HG02973 (cell line): ENCODE measurements around the gene IFFO2.
"Not testable (repeated sequence)": the region's sequence is repeated elsewhere in the genome, so short reads cannot be mapped to it uniquely, and the experiment has no call there.

Experiments used
- ATAC-seq: cut with Tn5 transposase; IDR thresholded peaks from one replicate; pipeline ENCODE4 v1.9.1; 2021; ENCODE audit warnings: moderate library complexity; ENCODE audit not compliant: unreplicated experiment

Gene IFFO2

DNA sequence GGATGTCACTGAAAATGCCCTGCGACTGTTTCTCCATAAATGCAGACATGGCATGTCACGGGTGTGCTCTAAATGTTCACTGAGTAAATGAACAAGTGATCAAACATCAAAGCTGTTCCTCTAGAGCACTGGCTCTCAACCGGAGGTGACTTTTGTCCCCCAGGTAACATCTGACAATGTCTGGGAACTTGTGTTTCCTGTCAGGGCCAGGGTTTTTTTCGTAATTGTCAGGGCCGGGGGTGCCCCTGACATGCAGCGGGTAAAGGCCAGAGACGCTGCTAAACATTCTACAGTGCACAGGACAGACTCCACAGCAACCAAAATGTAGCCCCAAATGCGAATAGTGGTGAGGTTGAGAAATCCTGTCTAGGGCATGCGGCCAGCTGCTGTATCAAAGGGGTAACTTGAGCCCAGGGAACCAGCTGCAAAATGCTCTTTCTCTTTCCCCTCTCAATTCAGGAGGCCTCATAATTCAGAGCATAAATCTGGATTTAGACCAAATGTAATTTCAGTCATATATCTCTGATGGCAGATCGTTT lies 56.1 kb downstream of the IFFO2 start:
- ATAC-seq = no peak

DNA sequence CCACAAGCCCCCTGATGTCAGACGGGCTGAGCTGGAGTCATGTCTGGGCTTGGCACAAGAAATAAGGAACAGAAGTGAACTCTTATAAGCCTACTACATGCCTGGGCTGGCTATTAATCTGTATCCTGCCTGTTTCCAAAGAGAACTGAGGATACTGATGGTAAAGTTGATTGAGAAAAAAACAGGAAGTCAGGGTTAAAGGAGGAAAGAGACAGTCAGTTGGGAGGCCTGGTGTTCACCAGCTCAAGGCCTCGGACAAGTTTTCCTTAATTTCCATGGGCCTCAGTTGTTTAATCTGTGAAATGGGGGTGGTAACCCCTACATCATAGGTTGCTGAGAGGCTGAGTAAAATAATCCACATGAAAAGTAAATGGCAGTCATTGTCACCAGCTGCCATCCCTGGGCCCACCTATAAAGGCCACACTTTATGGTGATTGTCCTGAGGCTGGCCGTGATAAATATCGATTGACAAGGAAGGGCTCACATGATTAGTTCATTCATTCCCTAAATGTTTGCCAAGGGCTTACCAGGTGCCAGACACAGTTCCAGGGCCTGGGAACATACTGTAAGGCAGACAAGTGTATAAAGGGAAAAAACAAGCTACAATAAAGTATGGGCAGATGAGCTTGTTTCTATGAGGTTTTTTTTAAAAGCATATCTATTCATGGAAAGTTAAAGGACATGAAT lies 57.0 kb downstream of the IFFO2 start:
- ATAC-seq = no peak

DNA sequence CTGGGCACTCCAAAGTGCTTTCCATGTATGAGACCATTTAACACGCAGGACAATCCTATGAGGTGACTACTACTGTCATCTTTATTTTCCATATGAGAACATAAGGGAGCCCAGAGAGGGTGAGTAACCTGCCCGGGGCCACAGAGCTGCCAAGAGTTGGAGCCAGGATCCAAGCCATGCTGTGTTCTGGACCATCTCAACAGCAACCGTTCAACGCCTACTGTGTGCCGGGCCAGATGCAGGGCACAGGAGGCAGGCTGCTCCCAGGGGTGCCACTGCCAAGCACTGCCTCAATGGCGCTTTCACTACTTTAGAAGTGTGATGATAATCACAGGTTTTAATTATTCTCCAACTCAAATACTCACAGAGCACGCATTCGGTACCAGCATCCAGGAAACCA lies 57.9 kb downstream of the IFFO2 start:
- ATAC-seq = no peak

DNA sequence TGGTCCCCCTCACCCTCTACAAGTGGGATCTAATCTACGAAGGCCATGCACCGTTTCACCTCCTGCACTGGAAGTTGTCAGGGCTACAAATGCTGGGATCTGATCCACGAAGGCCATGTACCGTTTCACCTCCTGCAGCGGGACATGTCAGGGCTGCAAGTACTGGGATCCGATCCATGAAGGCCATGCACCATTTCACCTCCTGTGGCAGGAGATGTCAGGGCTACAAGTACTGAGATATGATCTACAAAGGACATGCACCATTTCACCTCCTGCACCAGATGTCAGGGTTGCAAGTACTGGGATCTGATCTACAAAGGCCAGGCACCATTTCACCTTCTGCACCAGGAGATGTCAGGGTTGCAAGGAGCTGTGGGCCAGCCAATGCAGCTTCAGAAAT lies 61.2 kb downstream of the IFFO2 start:
- ATAC-seq = no peak

DNA sequence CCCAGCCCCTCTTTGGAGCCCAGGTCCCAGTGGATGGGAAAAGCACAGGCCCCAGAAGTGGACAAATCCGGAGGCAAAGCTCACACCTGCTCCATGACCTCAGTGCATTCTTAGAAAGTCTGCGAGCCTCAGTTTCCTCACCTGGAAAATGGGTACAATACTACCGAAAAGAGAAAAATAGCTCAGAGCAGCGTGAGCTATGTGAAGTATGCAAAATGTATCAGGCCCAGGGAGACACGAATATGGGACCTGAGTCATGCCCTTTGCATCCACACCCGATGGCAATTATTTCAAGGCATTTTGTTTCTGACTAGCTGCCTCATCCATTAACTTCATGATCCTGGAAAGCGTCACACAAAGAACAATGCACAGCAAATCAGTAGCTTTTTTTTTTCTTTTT lies 63.4 kb downstream of the IFFO2 start:
- ATAC-seq = no peak

DNA sequence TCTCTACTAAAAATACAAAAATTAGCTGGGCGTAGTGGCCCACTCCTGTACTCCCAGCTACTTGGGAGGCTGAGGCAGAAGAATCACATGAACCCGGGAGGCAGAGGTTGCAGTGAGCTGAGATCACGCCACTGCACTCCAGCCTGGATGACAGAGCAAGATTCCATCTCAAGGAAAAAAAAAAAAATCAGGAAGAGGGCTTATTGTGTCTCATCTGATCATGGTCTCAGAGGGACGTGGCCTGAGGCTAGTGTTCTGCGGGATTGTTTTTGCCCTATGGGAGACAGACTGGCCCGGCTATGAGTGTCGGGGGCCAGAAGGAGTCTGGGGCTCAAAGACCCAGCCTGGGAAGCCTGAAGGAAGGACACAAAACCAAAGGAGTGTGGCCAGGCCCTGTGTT lies 64.6 kb downstream of the IFFO2 start:
- ATAC-seq = not testable (repeated sequence)

DNA sequence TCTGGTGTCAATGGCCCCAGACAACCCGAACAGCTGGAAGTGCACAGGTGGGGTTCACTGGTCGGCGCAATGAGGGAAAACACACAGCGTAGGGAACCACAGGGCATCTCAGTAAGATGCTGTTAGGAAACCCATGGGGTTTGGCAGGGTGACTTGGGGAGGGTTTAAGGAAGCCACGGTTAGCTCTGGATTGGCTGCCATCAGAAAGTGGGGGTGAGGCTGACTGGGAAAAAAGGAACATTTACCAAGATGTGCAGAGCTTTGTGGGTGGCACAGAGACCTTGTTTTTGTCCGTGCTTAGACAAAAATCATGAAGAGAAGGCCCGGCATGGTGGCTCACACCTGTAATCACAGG lies 65.1 kb downstream of the IFFO2 start:
- no peak for ATAC-seq

DNA sequence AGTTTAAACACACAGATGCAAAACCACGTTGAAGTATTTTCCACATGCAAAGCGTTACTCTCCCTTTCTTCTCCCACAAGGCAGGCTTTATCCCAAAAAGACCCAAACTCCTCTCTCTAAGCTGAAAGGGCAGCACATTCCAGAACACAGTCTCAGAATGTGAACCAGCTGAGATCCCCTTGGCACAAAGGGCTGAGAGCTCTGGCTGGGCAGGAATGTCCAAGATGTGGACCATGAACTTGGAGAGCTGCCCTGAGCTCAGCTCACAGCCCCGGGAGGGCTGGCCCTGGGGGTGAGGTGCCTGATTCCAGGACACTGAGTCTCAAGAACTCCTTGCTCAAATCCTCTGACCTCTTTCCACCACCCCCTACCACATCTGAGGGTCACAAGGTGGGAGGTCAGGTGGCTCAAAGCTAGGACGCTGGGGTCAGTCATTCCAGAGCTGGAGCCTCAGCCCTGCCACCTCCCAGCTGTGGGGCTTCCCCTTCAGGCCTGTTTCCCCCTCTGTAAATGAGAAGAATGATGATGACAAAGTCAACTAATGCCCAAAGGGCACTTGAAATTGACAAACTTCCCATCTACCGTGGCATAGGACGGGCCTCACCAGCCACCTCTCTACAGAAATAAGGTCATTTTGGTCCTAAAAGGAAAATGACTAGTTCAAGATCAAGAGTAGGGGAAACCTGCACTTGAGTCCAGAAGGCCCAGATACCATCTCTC lies 65.6 kb downstream of the IFFO2 start:
- no peak for ATAC-seq

DNA sequence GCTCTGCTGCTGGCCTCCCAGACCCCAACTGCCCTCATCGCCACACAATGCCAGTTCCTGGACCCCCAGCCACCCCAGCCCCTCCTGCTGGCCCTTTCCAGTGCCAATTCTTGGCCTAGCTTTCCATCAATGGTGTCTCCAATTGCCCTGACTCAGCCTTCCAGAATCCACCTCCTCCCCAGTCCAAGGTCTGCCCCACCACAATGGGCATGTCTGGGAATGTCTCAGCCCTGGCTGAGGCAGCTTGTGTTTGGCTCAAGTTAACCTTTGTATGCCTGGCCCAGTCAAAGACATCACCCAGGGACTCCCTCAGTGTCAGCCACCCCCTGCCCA lies 70.5 kb downstream of the IFFO2 start:
- ATAC-seq = no peak

DNA sequence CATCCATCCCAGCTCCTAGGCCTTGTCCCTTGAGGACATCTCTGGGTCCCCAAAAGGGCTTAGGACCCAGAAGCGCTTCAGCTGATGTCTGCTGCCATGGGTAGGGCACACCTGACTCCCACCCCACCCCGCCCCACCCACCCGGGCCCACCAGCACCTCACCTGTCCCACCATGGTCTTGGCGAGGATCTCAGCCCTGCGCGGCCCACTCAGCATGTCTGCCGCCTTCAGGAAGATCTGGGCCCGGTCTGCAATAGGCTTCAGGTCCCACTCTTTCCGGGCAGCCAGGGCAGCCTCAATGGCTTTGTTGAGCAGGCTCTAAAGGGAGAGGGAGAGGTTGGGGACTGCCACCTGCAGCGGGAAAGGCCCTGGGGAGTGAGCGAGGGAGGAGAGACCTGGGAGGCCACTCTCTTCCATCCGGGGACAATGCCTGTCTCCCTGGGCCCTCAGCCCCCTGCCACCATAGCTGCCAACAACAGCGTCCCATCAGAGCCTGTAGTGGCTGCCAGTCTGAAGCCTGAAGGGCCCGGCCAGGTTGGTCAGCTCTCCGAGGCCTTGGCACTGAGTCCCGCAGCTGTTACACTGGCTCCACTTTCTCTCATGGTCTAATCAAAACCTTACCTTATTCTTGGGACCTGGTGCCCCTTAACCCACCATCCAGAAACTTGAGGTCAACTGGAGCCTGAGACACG lies 71.0 kb downstream of the IFFO2 start:
- no peak for ATAC-seq

DNA sequence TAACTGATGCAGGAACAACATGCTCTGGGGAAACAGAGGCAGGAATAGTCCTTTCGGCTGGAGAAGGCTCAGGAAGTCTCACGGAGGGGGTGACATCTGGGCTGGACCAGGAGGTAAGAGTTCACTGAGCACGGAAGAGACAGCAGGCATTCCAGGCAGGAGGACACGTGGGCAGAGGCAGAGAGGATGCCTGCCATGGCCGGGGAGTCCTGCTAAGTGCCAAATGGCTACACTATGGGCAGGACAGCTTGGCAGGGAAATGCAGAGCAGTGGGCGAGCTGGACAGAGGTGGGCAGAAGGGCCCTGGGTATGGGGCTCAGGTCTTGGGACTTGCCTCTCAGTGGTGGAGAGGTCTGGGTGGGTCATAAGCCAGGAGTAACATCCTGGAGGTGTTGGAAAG lies 71.7 kb downstream of the IFFO2 start:
- ATAC-seq = no peak

DNA sequence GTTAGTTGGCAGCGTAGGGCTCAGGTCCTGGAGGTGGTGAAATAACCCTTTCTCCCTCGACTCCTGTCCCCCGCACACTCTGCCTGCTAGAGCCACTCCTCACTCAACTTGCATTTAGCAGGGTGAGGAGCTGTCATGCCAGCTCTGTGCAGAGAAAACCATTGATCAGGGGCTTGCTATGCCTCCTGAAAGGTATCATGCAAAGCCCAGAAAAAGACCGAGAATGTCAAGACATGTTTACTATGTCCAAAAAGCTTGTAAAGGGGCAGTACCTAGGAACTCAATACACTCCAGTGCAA lies 72.1 kb downstream of the IFFO2 start:
- ATAC-seq = no peak

DNA sequence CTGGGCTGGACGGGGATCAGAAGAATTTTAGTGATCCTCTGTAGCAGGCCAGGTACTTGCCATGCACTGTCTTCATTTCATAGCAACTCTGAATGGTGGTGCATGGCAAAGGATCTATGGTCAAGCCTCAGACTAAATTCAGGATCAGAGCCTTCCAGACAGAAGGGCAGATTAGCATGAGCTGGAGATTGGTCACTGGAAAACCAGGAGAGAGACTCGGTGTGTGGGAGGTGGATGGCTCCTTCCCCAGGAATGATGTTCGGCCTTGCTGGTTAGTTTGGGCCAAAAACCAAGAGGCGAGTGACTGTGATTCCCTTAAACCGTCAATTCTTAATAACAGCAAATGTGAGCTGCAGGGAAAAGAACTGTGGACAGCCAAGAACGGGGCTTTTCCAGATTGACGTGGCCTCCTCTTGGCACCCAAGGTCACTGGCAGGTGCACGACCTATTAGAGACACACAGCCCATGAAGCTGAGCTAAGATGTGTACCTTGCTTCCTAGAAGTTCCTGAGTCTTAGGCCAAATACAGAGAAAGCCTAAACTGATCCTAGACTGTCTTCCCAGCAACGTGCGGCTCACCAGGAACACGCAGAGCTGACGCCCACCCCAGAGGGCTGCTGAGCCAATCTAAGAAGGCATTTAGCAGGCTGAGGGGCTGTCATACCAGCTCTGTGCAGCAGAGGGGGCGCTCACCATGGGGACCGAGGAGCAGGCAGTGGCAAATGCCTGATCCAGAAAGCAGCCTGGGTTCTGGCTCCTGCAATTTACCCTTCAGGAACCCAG lies 72.6 kb downstream of the IFFO2 start:
- ATAC-seq = no peak

DNA sequence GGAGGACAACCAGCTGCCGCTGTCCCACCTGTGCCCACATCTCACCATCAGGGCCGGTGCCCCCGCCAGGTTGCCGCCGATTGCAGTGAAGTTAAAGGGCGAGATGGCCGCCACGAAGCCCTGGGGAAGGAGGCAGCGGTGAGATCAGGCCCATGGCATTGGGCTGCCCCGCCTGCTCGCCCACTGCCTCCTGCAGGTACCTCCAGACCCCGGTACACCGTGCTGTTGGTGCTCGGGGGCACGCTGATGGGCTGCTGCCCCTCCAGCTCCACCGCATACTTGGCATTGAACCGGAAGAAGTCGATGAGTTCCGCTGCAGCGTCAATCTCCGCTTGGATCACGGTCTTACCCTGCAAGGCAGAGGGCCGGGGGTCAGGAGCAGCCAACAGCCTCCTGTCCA lies 73.4 kb downstream of the IFFO2 start:
- no peak for ATAC-seq

DNA sequence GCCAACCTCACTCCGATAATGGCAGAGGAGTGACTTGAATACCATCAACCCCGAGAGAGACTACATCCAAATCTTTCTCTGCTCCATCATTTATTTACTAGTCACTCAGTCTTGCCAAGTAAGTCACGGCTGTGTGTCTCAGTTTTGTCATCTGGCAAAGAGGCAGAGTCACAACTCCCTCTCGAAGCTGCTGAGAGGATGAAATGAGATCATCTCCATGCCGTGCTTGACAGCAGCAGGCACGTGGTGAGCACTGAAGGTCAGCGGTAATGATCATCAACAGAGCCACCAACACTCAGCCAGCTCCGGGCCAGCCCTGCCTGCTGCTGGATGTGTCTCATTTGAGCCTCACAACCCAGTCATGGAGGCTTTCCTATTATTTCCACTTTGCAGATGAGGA lies 74.0 kb downstream of the IFFO2 start:
- ATAC-seq = no peak

DNA sequence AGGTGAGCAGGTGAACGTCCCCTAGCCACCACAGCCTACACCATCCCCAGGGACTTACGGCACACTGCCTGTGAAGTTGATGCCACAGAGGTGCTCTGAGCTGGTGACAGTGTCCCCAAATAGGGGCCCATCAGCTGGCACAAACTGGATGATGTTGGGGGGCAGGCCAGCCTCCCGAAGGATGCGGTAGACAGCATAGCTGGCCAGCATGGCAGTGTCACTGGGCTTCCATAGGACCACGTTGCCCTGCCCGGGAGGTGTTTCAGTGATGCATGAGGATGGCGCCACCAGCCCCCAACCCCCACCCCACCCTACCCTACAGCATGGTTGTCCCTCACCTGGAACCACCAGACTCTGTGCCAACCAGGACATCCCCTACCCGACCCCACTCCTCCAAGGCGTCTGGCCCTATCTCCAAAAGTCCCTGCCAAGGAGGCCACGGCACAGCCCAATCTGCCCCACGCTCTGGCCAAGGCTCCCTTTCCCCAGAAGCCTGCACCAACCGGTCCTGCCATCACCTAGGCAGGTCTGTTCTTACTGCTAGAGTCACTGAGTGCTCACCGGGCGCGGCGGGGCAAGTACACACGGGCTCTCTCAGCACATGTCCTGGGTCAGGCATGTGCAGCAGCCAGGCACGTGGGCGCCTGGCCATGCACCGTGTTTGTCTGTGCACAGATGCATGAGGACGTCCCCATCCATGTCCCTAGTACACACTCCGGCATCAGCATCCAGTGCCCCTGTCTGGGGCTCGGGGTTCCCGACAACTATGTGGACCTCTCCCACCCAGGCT lies 74.6 kb downstream of the IFFO2 start:
- ATAC-seq = no peak

DNA sequence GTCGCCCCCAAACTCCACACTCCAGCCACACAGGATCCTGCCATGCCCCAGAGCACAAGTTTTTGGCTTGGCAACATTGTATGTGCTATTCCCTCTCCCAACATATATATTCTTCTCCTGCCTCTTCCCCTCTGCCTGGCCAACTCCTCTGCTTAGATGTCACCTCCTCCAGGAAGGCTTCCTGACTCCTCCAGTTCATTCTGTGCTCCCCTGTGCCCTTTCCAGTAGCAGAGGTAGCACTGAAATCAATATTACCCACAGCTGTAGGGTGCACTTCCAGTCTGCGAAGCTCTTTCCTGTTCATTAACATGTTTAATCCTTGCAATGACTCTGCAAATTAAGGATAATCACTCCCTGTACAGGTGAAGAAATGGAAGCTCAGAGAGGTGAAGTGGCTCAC lies 75.3 kb downstream of the IFFO2 start:
- ATAC-seq = no peak

DNA sequence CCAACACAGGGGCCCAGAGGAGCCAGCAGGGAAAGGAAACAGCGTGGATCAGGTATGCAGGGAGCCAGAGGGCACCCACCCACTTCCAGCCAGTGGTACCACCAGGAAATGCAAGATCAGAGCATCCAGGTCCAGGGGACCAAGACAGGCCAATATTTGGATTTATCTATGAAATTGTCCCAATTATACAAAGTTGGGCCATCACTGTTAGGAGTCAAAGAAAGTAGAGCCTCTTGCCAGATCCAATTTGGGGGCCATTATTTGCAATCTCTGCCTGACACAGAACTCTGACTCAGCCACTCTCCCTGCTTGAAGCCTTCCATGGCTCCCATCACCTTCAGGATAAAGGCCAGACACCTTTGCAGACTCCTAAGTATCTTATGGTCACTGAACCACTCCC lies 75.9 kb downstream of the IFFO2 start:
- ATAC-seq = no peak

DNA sequence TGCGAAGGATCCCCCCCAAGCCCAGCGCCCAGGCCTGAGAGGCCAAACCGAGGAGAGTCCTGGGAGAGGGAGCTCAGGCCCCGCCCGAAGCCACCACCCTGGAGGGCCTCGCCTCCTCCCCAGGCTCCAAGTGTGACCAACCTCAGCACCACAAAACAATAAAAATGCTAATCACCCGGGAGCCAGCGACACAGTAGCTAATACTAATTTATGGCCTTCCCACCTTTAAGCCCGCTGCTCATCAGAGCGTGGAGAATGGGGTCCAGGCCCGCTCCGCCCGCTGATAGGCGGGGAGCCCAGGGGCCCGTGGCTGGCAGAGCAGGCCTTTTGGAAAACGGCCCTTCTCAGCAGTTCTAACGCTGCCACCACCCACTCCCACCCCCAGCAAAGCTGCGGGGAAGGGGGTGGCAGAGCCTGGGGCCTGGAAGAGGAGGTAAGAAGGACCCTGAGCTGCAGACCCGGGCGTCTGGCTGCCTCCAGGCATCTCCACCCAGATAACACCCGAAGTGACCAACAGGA lies 76.6 kb downstream of the IFFO2 start:
- ATAC-seq = no peak

DNA sequence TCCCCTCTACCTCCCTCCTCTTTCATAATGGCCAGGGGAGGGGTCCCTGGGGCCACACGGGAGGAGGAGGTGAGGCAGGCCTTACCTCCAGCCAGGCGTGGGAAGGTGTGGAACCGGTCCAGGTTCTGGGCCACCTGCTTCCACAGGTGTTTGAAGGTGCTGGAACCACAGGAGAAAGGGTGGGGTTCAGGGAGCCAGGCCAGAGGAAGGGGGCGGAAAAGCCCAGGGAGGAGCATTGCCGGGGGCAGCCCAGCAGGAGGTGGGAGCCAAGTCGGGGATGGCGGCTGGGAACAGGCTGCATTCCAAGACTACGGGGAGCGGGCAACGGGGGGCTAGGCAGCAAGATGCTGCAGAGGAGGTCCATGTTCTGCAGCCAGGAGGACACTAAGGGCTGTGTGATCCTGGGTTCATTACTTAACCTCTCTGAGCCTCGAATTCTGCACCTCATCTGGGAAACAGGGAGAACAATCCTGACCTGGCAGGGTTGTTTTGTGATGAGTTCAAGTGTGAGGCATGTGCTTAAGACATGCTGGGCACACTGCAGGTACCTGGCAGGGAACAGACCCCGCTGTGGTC lies 77.2 kb downstream of the IFFO2 start:
- ATAC-seq = no peak
